Fibroblast of villous mesenchyme (primary cell): ENCODE results near the gene MSS51. TPM values are rescaled to one million over a fixed set of nuclear protein-coding genes. Genes with fewer than 3 reads are reported as not detected.

ENCODE experiments used
- DNase-seq: peaks from one replicate; pipeline ENCODE4 v3.0.0-alpha.2; 2010; ENCODE audit warnings: low read depth
- H3K4me3 ChIP-seq: 2 replicates; pipeline ENCODE4 v1.5.1; 2011; ENCODE audit warnings: low read depth, mild to moderate bottlenecking, low read length
- CTCF ChIP-seq: IDR thresholded peaks from 2 replicates; pipeline ENCODE4 v1.5.1; 2012; ENCODE audit warnings: low read depth, mild to moderate bottlenecking, low read length; ENCODE audit not compliant: insufficient read depth
- total RNA-seq: library from RNA; depleted of rRNA; stranded (reverse); fragments of >200 nt; gene quantifications from 2 replicates; pipeline ENCODE4 v1.2.3, GENCODE V29; 2012

Gene MSS51
- 1.3 TPM in 2 replicates for total RNA-seq

- H3K4me3 ChIP-seq: no peak within 1 kb of the TSS
- no peak for DNase-seq
- TF ChIP-seq CTCF: no peak
Measured at GRCh38 chr10:73433538-73433867, at the start of gene MSS51. Gene MSS51 (minus strand): TSS chr10:73433561. CDS start chr10:73428284, 5,277 bp downstream.

DNA sequence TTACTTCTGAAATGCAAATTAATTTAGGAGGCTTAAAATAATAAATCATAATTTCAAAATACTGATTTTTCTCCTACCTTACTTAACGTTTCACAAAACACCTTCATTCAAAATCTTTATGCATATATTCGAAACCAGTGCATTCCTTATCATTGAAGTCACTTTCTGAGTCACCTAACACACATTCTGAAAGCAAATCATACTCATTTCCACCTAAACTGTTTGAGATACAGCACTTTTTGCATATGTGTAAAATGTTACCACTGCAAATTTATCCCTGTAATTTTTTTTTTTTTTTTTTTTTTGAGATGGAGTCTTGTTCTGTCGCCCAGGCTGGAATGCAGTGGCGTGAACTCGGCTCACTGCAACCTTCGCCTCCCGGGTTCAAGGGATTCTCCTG, 46.8 kb upstream of the MSS51 start:
- H3K4me3 ChIP-seq: no peak overlapping the region
- DNase-seq: peak; percentile 31
- no peak for TF ChIP-seq CTCF

- H3K4me3 ChIP-seq: no peak overlapping the region
- no peak for TF ChIP-seq CTCF
- no peak for DNase-seq
Measured at GRCh38 chr10:73478636-73479035, 45.3 kb upstream of the MSS51 start.

GRCh38 chr10:73471226-73471625, 37.9 kb upstream of the MSS51 start:
- no peak for TF ChIP-seq CTCF
- DNase-seq: no peak
- H3K4me3 ChIP-seq: no peak overlapping the region

DNA sequence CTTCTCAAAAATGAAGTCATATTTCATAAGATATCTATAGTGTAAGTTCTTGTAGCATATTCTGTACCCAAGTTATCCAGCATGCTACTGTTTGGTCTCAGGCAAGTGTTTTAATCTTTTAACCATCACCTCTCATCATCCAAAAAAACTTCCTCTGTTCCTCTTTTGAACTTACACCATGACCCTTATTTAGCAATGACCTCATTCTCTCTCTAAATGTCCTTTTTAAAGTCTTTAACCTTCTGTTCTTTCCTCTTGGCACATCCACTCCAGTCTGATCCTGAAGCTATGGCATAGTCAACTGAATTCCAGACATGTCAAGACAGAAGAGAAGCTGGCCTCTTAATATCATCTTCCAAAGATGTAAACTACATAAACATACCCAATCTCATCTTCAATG, 36.2 kb upstream of the MSS51 start:
- DNase-seq: no peak
- TF ChIP-seq CTCF: no peak
- no peak overlapping the region for H3K4me3 ChIP-seq

- no peak for TF ChIP-seq CTCF
- no peak for DNase-seq
- H3K4me3 ChIP-seq: no peak overlapping the region
Measured at GRCh38 chr10:73467206-73467605, 33.8 kb upstream of the MSS51 start.

DNA sequence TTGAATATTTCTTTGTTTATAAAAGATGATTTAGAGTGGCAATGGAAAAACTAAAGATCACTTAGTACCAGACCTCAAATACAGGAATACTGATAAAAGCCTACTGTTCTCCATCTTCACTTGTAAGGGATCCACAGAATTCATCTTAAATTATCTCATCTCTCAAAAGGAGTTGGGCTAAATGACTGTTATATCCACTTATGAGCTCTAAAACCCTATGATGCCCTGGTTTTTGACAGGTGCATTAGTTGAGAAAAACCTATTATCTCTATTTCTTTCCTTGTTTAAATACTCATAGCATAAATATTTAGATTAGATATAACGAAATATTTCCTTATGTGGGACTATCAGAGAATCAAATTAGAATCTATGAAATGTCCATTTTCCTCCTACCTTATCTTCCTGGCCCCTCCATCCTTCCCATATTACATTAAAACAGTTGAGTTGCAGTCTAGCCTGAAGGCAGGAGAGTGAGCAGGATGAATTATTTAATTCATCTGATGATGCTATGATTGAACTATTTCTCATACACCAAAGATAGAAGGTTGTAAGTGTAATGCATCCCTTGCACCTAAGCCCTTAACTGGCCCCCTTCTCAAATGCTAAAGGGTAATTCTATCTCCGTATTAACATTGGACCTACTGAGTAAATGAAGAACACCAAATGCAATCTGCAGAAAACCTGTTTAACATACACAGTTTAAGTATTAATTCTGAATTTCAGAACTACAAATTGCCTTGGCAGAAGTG, 32.8 kb upstream of the MSS51 start:
- DNase-seq: no peak
- no peak for TF ChIP-seq CTCF
- H3K4me3 ChIP-seq: no peak overlapping the region
